ENCODE results near the gene PRSS12.

Gene PRSS12

DNA sequence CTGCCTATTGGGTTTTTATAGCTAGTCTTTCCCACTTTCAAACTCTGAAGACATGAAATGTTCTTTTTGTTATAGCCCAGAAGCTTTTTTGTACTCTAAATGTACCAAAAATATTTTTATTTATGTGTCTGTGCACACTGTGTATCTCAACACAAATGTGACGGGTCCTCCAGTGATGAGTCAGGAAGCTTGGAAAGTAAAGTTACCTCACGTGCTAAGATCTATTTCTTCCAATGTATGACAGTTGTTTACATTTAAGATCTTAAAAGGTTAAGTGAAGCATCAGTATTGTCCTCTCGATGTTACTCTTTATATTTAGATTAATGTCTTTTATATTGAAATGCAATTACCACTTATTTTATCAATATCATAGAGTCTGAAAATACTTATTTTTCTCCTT is 29.1 kb upstream of the PRSS12 start:
- peaks cover 0 to 4% of the 10 kb centered on the region in 2 donors for H3K9me3 ChIP-seq (ENCODE audit: control insufficient read depth in 1 of 2, low read length in 2 of 2)
- H3K4me1 ChIP-seq (ENCODE audit: control insufficient read depth in 1 of 2, insufficient read depth in 2 of 2, low read length in 2 of 2), result no peaks in the 10 kb centered on the region
- no peak overlapping the region for H3K4me3 ChIP-seq (ENCODE audit: low read depth in 1 of 2, low read length in 2 of 2)
- H3K27ac ChIP-seq (ENCODE audit: low read length), result no peak overlapping the region
- no peaks in the 10 kb centered on the region for H3K36me3 ChIP-seq (ENCODE audit: control insufficient read depth in 1 of 2, insufficient read depth in 2 of 2, low read length in 2 of 2)
- H3K27me3 ChIP-seq (ENCODE audit: low read depth, low read length), result no peaks in the 10 kb centered on the region

DNA sequence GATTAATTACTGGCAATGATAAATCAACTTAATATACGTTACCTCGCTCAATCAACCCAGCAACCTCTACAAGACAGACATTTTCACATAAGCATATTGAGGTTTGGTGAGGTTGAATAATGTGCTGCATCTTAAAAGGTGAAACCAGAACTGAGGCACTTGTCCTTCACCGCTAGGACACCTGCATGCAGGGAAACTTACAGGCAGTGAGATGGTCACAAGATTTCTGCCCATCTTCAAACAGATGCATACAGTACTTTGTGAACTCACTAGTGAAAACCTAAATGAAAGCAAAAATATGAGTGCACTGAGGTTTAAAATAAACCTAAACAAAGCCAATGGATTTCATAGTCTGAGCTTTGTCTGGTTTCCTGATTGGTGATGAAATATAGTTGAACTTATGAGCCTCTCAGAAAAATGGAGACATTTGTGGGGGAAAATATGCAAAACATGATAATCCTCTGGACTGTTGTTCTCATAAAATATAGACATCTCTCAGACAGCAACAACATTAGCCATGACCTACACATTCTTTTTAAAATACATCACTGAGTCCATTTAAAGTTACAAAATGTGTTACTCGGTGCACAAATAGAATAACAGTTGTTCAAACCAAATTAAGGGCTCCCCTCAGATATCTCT is 20.9 kb upstream of the PRSS12 start:
- no peaks in the 10 kb centered on the region for H3K36me3 ChIP-seq (ENCODE audit: control insufficient read depth in 1 of 2, insufficient read depth in 2 of 2, low read length in 2 of 2)
- H3K27ac ChIP-seq (ENCODE audit: low read length), result no peak overlapping the region
- no peaks in the 10 kb centered on the region for H3K4me1 ChIP-seq (ENCODE audit: control insufficient read depth in 1 of 2, insufficient read depth in 2 of 2, low read length in 2 of 2)
- no peaks in the 10 kb centered on the region for H3K27me3 ChIP-seq (ENCODE audit: low read depth, low read length)
- no peaks in the 10 kb centered on the region for H3K9me3 ChIP-seq (ENCODE audit: control insufficient read depth in 1 of 2, low read length in 2 of 2)
- H3K4me3 ChIP-seq (ENCODE audit: low read depth in 1 of 2, low read length in 2 of 2), result no peak overlapping the region

DNA sequence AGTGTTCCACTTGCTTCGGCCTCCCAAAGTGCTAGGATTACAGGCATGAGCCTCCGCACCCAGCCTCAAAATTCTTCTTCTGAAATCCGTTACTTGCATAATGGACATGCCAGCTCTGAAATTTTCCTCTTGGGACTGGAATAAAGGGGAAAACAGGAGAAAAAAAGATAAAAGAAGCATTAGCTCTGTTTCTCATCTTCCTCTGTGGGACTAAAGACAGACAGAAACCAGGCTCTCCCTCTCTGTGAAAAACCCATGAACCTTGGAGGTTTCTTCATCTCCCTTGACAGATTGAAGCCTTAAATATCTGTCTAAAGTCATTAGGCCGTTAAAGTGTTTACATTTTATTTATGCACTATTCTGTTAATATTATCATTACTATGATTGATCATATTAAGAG is 19.4 kb upstream of the PRSS12 start:
- Histone ChIP-seq H3K4me1 (ENCODE audit: control insufficient read depth in 1 of 2, insufficient read depth in 2 of 2, low read length in 2 of 2) (no peaks in the 10 kb centered on the region), H3K36me3 (ENCODE audit: control insufficient read depth in 1 of 2, insufficient read depth in 2 of 2, low read length in 2 of 2) (no peaks in the 10 kb centered on the region), H3K4me3 (ENCODE audit: low read depth in 1 of 2, low read length in 2 of 2) (no peak overlapping the region), H3K9me3 (ENCODE audit: control insufficient read depth in 1 of 2, low read length in 2 of 2) (no peaks in the 10 kb centered on the region), H3K27me3 (ENCODE audit: low read depth, low read length) (no peaks in the 10 kb centered on the region), H3K27ac (ENCODE audit: low read length) (no peak overlapping the region)

DNA sequence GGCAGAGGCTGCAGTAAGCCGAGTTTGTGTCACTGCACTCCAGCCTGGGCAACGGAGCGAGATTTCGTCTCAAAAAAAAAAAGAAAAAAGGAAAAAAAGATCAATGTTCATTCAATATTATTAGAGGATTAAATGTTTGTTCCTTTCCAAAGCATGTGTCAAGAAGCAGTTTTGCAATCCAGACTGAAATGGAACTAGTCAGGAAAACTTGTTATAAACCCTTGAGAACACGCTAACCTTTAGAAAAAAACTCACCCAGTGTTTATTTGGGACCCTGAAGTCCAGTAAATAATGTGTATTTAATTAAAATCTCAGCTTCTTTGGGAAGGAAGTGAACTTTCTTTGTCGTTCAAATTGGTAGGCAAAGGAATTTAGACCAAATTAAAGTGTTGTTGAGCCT is 16.4 kb upstream of the PRSS12 start:
- Histone ChIP-seq H3K4me3 (ENCODE audit: low read depth in 1 of 2, low read length in 2 of 2) (no peak overlapping the region), H3K9me3 (ENCODE audit: control insufficient read depth in 1 of 2, low read length in 2 of 2) (no peaks in the 10 kb centered on the region), H3K36me3 (ENCODE audit: control insufficient read depth in 1 of 2, insufficient read depth in 2 of 2, low read length in 2 of 2) (no peaks in the 10 kb centered on the region), H3K27me3 (ENCODE audit: low read depth, low read length) (no peaks in the 10 kb centered on the region), H3K27ac (ENCODE audit: low read length) (no peak overlapping the region), H3K4me1 (ENCODE audit: control insufficient read depth in 1 of 2, insufficient read depth in 2 of 2, low read length in 2 of 2) (no peaks in the 10 kb centered on the region)

DNA sequence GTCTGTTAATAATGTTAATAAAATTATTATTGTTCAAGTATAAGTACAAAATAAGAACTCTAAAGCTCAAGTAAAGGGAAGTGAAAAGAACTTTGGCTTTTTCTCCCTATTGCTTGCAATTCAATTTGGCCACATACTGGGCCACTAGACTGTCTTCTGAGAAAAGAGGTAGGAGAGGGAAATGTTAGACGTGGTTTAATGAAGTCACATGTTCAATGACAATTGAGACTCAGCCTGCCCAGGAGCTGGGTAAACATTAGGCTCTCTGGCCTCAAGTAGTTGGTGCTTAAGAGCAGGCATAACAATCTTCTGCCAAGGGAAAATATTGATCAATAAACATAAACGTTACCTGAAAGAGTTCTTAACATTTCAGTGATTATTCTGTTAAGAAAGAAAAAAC is 15.1 kb upstream of the PRSS12 start:
- Histone ChIP-seq H3K4me1 (ENCODE audit: control insufficient read depth in 1 of 2, insufficient read depth in 2 of 2, low read length in 2 of 2) (no peaks in the 10 kb centered on the region), H3K9me3 (ENCODE audit: control insufficient read depth in 1 of 2, low read length in 2 of 2) (no peaks in the 10 kb centered on the region), H3K36me3 (ENCODE audit: control insufficient read depth in 1 of 2, insufficient read depth in 2 of 2, low read length in 2 of 2) (no peaks in the 10 kb centered on the region), H3K4me3 (ENCODE audit: low read depth in 1 of 2, low read length in 2 of 2) (no peak overlapping the region), H3K27ac (ENCODE audit: low read length) (no peak overlapping the region), H3K27me3 (ENCODE audit: low read depth, low read length) (no peaks in the 10 kb centered on the region)

DNA sequence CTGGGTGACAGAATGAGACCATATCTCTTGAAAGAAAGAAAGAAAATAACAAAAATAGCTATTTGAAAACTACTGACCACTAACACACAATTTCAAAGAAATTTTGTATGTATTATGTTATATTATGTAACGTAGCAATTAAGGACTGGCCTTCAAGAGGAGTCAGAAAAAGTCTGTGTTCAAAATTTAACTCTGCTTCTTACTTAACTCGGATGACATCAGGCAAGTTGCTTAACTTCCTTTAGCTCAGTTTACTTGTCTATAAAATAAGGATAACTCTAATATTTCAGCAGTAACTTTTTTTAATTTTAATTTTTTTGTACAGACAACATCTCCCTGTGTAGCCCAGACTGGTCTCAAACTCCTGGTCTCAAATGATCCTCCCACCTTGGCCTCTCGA is 14.6 kb upstream of the PRSS12 start:
- Histone ChIP-seq H3K4me3 (ENCODE audit: low read depth in 1 of 2, low read length in 2 of 2) (no peak overlapping the region), H3K9me3 (ENCODE audit: control insufficient read depth in 1 of 2, low read length in 2 of 2) (no peaks in the 10 kb centered on the region), H3K36me3 (ENCODE audit: control insufficient read depth in 1 of 2, insufficient read depth in 2 of 2, low read length in 2 of 2) (no peaks in the 10 kb centered on the region), H3K4me1 (ENCODE audit: control insufficient read depth in 1 of 2, insufficient read depth in 2 of 2, low read length in 2 of 2) (no peaks in the 10 kb centered on the region), H3K27me3 (ENCODE audit: low read depth, low read length) (no peaks in the 10 kb centered on the region), H3K27ac (ENCODE audit: low read length) (no peak overlapping the region)

DNA sequence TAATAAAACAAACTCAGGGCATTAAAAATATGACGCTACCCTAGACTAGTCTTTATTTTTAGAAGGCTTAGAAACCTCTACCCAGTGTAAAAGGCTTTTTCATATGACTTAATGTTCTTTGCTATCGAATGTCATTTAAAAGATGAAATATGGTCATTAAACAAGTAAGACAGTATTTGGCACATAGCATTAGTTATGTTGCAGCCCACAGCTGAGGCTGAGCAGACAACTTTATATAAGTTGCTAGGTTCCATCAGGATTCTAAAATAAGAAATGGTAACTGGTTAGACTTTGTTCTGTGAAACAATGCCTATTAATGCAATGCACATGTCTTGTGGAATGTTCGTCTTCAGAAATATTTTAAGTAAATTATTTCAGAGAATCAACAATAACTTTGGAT is 10.4 kb upstream of the PRSS12 start:
- Histone ChIP-seq H3K36me3 (ENCODE audit: control insufficient read depth in 1 of 2, insufficient read depth in 2 of 2, low read length in 2 of 2) (no peaks in the 10 kb centered on the region), H3K4me3 (ENCODE audit: low read depth in 1 of 2, low read length in 2 of 2) (no peak overlapping the region), H3K9me3 (ENCODE audit: control insufficient read depth in 1 of 2, low read length in 2 of 2) (no peaks in the 10 kb centered on the region), H3K27ac (ENCODE audit: low read length) (no peak overlapping the region), H3K4me1 (ENCODE audit: control insufficient read depth in 1 of 2, insufficient read depth in 2 of 2, low read length in 2 of 2) (no peaks in the 10 kb centered on the region), H3K27me3 (ENCODE audit: low read depth, low read length) (no peaks in the 10 kb centered on the region)

DNA sequence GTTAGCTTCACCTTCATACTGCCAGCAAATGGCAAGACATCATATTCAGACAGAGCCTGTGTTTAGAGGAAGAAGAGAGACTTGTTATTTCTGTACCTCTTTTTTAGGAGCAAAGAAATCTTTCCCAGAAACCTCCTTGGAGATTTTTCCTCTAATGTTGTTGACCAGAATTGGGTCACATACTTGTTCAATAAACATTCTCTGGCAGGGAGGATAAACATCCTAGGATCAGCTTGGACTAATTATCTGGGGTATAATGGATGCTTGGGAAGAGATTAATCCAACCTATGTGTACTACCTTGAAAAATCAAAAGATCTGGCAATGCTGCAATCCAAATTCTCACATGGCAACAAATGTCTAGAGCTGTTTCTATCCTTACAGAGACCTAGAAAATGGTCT is 8.4 kb upstream of the PRSS12 start:
- Histone ChIP-seq H3K9me3 (ENCODE audit: control insufficient read depth in 1 of 2, low read length in 2 of 2) (no peaks in the 10 kb centered on the region), H3K4me1 (ENCODE audit: control insufficient read depth in 1 of 2, insufficient read depth in 2 of 2, low read length in 2 of 2) (no peaks in the 10 kb centered on the region), H3K36me3 (ENCODE audit: control insufficient read depth in 1 of 2, insufficient read depth in 2 of 2, low read length in 2 of 2) (no peaks in the 10 kb centered on the region), H3K27me3 (ENCODE audit: low read depth, low read length) (no peaks in the 10 kb centered on the region), H3K4me3 (ENCODE audit: low read depth in 1 of 2, low read length in 2 of 2) (no peak overlapping the region), H3K27ac (ENCODE audit: low read length) (no peak overlapping the region)

DNA sequence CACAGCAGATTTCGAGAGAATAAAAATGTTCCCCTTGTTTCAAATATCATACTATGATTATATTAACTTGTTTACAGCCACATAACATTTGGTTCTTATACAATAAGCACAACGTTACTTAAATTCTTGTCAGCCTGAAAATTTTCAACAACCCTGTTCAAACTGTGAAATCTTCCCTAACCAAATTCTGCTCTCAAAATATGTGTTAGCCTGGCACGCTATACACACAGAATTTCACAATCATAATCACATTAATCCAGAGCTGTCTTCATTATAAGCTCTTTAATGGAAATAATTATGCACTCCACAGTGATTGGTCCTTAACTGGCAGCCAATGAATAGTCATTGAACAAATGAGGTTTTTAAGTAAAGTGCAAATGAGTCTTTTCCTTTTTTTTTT is 7.3 kb upstream of the PRSS12 start:
- no peak overlapping the region for H3K27ac ChIP-seq (ENCODE audit: low read length)
- H3K36me3 ChIP-seq (ENCODE audit: control insufficient read depth in 1 of 2, insufficient read depth in 2 of 2, low read length in 2 of 2), result no peaks in the 10 kb centered on the region
- H3K4me3 ChIP-seq (ENCODE audit: low read depth in 1 of 2, low read length in 2 of 2), result no peak overlapping the region
- no peaks in the 10 kb centered on the region for H3K4me1 ChIP-seq (ENCODE audit: control insufficient read depth in 1 of 2, insufficient read depth in 2 of 2, low read length in 2 of 2)
- no peaks in the 10 kb centered on the region for H3K9me3 ChIP-seq (ENCODE audit: control insufficient read depth in 1 of 2, low read length in 2 of 2)
- H3K27me3 ChIP-seq (ENCODE audit: low read depth, low read length), result no peaks in the 10 kb centered on the region

DNA sequence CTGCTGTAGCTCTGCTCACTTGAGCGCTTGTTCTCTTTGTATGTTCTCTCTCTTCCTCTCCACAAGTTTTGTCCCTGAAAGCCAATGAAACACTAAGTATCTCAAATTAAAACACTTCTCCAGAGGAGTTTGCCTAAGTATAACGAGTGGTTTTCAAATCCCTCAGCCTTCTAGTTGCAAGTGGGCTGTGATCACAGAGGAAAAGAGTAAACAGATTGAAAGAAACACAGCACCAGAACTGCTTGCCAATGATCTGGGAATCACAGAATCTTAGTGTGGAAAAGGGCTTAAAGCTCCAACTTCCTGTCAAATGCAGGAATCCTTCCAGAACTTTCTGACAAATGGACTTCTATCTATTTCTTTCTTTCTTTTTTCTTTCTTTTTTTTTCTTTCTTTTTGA is 4.8 kb upstream of the PRSS12 start:
- Histone ChIP-seq H3K27me3 (ENCODE audit: low read depth, low read length) (peaks cover 15% of the 10 kb centered on the region), H3K4me1 (ENCODE audit: control insufficient read depth in 1 of 2, insufficient read depth in 2 of 2, low read length in 2 of 2) (peaks cover 0 to 10% of the 10 kb centered on the region in 2 donors), H3K27ac (ENCODE audit: low read length) (no peak overlapping the region), H3K4me3 (ENCODE audit: low read depth in 1 of 2, low read length in 2 of 2) (no peak overlapping the region), H3K36me3 (ENCODE audit: control insufficient read depth in 1 of 2, insufficient read depth in 2 of 2, low read length in 2 of 2) (no peaks in the 10 kb centered on the region), H3K9me3 (ENCODE audit: control insufficient read depth in 1 of 2, low read length in 2 of 2) (no peaks in the 10 kb centered on the region)

DNA sequence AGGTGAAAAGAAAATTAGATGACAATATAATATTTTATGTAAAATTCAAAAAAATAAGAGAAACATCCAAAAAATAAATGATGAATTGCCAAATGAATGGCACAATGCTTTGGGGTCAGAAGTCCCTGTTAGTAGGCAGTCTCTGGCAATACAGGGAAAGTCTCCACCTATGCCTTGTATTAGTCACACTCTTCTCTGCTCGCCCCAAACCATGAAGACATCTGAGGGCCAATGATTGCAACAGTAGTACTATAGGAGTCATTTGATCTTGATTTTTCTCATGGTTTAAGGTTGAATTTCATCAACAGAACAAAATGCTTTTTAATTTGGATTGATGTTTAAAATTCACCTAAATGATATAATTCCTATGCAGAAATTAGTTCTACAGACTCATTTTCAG is 3.9 kb upstream of the PRSS12 start:
- Histone ChIP-seq H3K4me3 (ENCODE audit: low read depth in 1 of 2, low read length in 2 of 2) (no peak overlapping the region), H3K4me1 (ENCODE audit: control insufficient read depth in 1 of 2, insufficient read depth in 2 of 2, low read length in 2 of 2) (peaks cover 0 to 13% of the 10 kb centered on the region in 2 donors), H3K36me3 (ENCODE audit: control insufficient read depth in 1 of 2, insufficient read depth in 2 of 2, low read length in 2 of 2) (no peaks in the 10 kb centered on the region), H3K27ac (ENCODE audit: low read length) (no peak overlapping the region), H3K9me3 (ENCODE audit: control insufficient read depth in 1 of 2, low read length in 2 of 2) (no peaks in the 10 kb centered on the region), H3K27me3 (ENCODE audit: low read depth, low read length) (peaks cover 15% of the 10 kb centered on the region)

DNA sequence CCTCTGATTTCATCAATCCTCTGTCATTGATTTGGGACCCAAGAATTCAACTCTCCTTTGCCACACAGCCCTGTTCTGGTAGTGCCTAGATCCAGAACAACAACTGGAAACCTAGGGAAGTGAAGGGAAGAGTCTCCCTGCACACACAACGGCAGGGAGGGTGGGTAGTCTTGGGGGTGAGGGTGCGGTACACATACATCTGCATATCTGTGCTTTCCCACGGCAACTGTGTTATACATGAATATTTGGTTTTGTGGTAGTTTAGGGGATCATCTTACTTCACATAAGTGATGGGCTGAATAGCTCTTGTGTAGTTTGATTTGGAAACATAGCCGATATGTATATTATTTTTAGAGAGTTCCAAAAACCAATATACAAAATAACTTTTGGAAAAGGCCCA is 3.3 kb upstream of the PRSS12 start:
- H3K27me3 ChIP-seq (ENCODE audit: low read depth, low read length), result peaks cover 15% of the 10 kb centered on the region
- H3K4me1 ChIP-seq (ENCODE audit: control insufficient read depth in 1 of 2, insufficient read depth in 2 of 2, low read length in 2 of 2), result peaks cover 0 to 13% of the 10 kb centered on the region in 2 donors
- H3K9me3 ChIP-seq (ENCODE audit: control insufficient read depth in 1 of 2, low read length in 2 of 2), result no peaks in the 10 kb centered on the region
- no peak overlapping the region for H3K4me3 ChIP-seq (ENCODE audit: low read depth in 1 of 2, low read length in 2 of 2)
- no peak overlapping the region for H3K27ac ChIP-seq (ENCODE audit: low read length)
- no peaks in the 10 kb centered on the region for H3K36me3 ChIP-seq (ENCODE audit: control insufficient read depth in 1 of 2, insufficient read depth in 2 of 2, low read length in 2 of 2)

Data from muscle layer of duodenum (tissue), 2 donors.